A549 (cell line): ENCODE data around the gene SPOP. TPM values are rescaled to one million over a fixed set of nuclear protein-coding genes. Genes with fewer than 3 reads are reported as not detected.

Experiments
- ATAC-seq, 2 experiments: fragments of 200-7000 bp in 1 of 2; fragments of >200 bp in 1 of 2; cut with Nextera tagmentation in 1 of 2; cut with Tn5 transposase in 1 of 2; 3 replicates each; pipeline versions ENCODE4 v1.8.0 to v1.9.1; 2018 to 2020; ENCODE audit warnings: mild to moderate bottlenecking in 1 of 2, moderate library complexity in 1 of 2
- CTCF ChIA-PET: fragments of 300-600 bp; sonication (Branson Sonifier 250); formaldehyde crosslinking; extraction: SDS; loops from one replicate; lab custom pipeline; 2021; ENCODE audit warnings: antibody characterized with exemption, inconsistent platforms; lab: Yijun Ruan, JAX
- POLR2A ChIA-PET: fragments of 350-600 bp; formaldehyde crosslinking; extraction: SDS; loops from one replicate; lab custom pipeline; 2021; ENCODE audit warnings: antibody characterized with exemption, inconsistent platforms; lab: Yijun Ruan, JAX
- DNase-seq, 2 experiments: peaks; one replicate each; pipeline versions ENCODE4 v3.0.0 to v3.0.0-alpha.2; 2011 to 2016; ENCODE audit warnings: low read depth in 1 of 2, low spot score in 1 of 2
- FAIRE-seq: peaks from 2 replicates; lab custom pipeline; 2011; peaks lifted over from hg19 to GRCh38; lab: Jason Lieb, UNC
- H3K27ac ChIP-seq, 2 experiments: fragments of >200 bp; sonication (Bioruptor Twin); formaldehyde crosslinking; 3 replicates each; pipeline ENCODE4 v1.5.1; 2016 to 2017
- H3K4me1 ChIP-seq: fragments of >200 bp; sonication (Bioruptor Twin); formaldehyde crosslinking; 3 replicates; pipeline ENCODE4 v1.6.1; 2016
- H3K4me2 ChIP-seq: fragments of >200 bp; sonication (Bioruptor Twin); formaldehyde crosslinking; 3 replicates; pipeline ENCODE4 v1.6.1; 2016
- H3K4me3 ChIP-seq: fragments of >200 bp; sonication (Bioruptor Twin); formaldehyde crosslinking; 3 replicates; pipeline ENCODE4 v1.5.1; 2016
- H3K9me3 ChIP-seq: fragments of >200 bp; sonication (Bioruptor Twin); formaldehyde crosslinking; 3 replicates; pipeline ENCODE4 v1.6.1; 2016
- CHD2 ChIP-seq: fragments of 150-350 bp; IDR thresholded peaks from 2 replicates; pipeline ENCODE4 v1.6.1; 2014; ENCODE audit warnings: low read length; ENCODE audit not compliant: partially characterized antibody
- CTCF ChIP-seq: fragments of >200 bp; sonication (Bioruptor Twin); formaldehyde crosslinking; IDR thresholded peaks from 3 replicates; pipeline ENCODE4 v1.5.1; 2016
- E2F6 ChIP-seq: IDR thresholded peaks from 2 replicates; pipeline ENCODE4 v1.6.1; 2012; ENCODE audit warnings: low read depth, borderline replicate concordance
- EHF ChIP-seq: fragments of 250-450 bp; sonication (Bioruptor Pico); IDR thresholded peaks from 2 replicates; pipeline ENCODE4 v1.5.0; 2020; ENCODE audit warnings: mild to moderate bottlenecking
- ELK1 ChIP-seq: fragments of 150-350 bp; IDR thresholded peaks from 2 replicates; pipeline ENCODE4 v1.6.1; 2014; ENCODE audit warnings: low read depth, mild to moderate bottlenecking, low read length
- ESRRA ChIP-seq: fragments of 150-350 bp; IDR thresholded peaks from 2 replicates; pipeline ENCODE4 v1.6.1; 2014; ENCODE audit warnings: mild to moderate bottlenecking, low read length, borderline replicate concordance
- FOXS1 ChIP-seq: fragments of 250-450 bp; sonication (Bioruptor Pico); IDR thresholded peaks from 2 replicates; pipeline ENCODE4 v1.5.0; 2020; ENCODE audit warnings: mild to moderate bottlenecking, moderate library complexity
- HDAC2 ChIP-seq: fragments of 200-600 bp; sonication (generic); IDR thresholded peaks from 2 replicates; pipeline ENCODE4 v1.6.1; 2016
- HES2 ChIP-seq: fragments of >200 bp; sonication (Bioruptor Twin); formaldehyde crosslinking; IDR thresholded peaks from 2 replicates; pipeline ENCODE4 v1.6.1; 2016
- HOXA7 ChIP-seq: fragments of 250-450 bp; sonication (Bioruptor Pico); IDR thresholded peaks from 2 replicates; pipeline ENCODE4 v1.5.0; 2020; ENCODE audit warnings: mild to moderate bottlenecking, moderate library complexity
- JUN ChIP-seq, 2 experiments: fragments of >200 bp; sonication (Bioruptor Twin); formaldehyde crosslinking; IDR thresholded peaks; 2 replicates in 1 of 2; 3 replicates in 1 of 2; pipeline ENCODE4 v1.6.1; 2016 to 2017
- MAFK ChIP-seq: fragments of 450-650 bp; IDR thresholded peaks from 2 replicates; pipeline ENCODE4 v1.6.1; 2014; ENCODE audit not compliant: partially characterized antibody
- MAX ChIP-seq: IDR thresholded peaks from 2 replicates; pipeline ENCODE4 v1.6.1; 2012
- MAZ ChIP-seq: fragments of 150-350 bp; IDR thresholded peaks from 2 replicates; pipeline ENCODE4 v1.6.1; 2014; ENCODE audit warnings: antibody characterized with exemption, low read depth, low read length, borderline replicate concordance
- RAD21 ChIP-seq, 2 experiments: fragments of >200 bp in 1 of 2; sonication (Bioruptor Twin) in 1 of 2; formaldehyde crosslinking in 1 of 2; IDR thresholded peaks in 1 of 2; conservative IDR thresholded peaks in 1 of 2; 2 replicates in 1 of 2; 3 replicates in 1 of 2; pipeline ENCODE4 v1.6.1; 2012 to 2018; ENCODE audit warnings: inconsistent platforms in 1 of 2
- RARB ChIP-seq: fragments of 250-450 bp; sonication (Bioruptor Pico); IDR thresholded peaks from 2 replicates; pipeline ENCODE4 v1.8.0; 2021; ENCODE audit warnings: mild to moderate bottlenecking, moderate library complexity
- SMC3 ChIP-seq: fragments of >200 bp; sonication (Bioruptor Twin); formaldehyde crosslinking; IDR thresholded peaks from 3 replicates; pipeline ENCODE4 v1.6.1; 2018; ENCODE audit warnings: inconsistent platforms
- TP53 ChIP-seq: fragments of 250-450 bp; sonication (Bioruptor Pico); IDR thresholded peaks from 2 replicates; pipeline ENCODE4 v1.5.0; 2021; ENCODE audit warnings: mild to moderate bottlenecking, moderate library complexity
- ZNF302 ChIP-seq: fragments of 250-450 bp; sonication (Bioruptor Pico); IDR thresholded peaks from 2 replicates; pipeline ENCODE4 v1.9.0; 2021; ENCODE audit warnings: inconsistent platforms, mild to moderate bottlenecking, moderate library complexity
- ZSCAN20 ChIP-seq: fragments of 250-450 bp; sonication (Bioruptor Pico); IDR thresholded peaks from 2 replicates; pipeline ENCODE4 v1.8.0; 2022; ENCODE audit warnings: mild to moderate bottlenecking, moderate library complexity
- WGBS: methylation state at CpG from one replicate; pipeline ENCODE4 v1.1.6; 2017; ENCODE audit errors: missing lambda C conversion rate; 5-methylcytosine and 5-hydroxymethylcytosine counted together
- polyA plus RNA-seq, 4 experiments: library from polyadenylated mRNA; depleted of rRNA in 3 of 4; stranded (reverse); fragments of >200 nt; fragmentation: RNase III in 1 of 4; extraction: RNeasy Plus Mini Kit Qiagen cat#74134 plus additional on column Dnase treatment in 1 of 4; gene quantifications; 2 replicates in 3 of 4; 3 replicates in 1 of 4; pipeline ENCODE4 v1.2.3, GENCODE V29; 2011 to 2017
- TF ChIP-seq, protein P1 (sequence below): IDR thresholded peaks from 2 replicates; pipeline ENCODE4 v1.6.1; 2012

SPOP gene
- polyA plus RNA-seq, 2 of the 4 experiments (the other 2 are of a cell fraction): 49.5 to 57.2 TPM

DNA sequence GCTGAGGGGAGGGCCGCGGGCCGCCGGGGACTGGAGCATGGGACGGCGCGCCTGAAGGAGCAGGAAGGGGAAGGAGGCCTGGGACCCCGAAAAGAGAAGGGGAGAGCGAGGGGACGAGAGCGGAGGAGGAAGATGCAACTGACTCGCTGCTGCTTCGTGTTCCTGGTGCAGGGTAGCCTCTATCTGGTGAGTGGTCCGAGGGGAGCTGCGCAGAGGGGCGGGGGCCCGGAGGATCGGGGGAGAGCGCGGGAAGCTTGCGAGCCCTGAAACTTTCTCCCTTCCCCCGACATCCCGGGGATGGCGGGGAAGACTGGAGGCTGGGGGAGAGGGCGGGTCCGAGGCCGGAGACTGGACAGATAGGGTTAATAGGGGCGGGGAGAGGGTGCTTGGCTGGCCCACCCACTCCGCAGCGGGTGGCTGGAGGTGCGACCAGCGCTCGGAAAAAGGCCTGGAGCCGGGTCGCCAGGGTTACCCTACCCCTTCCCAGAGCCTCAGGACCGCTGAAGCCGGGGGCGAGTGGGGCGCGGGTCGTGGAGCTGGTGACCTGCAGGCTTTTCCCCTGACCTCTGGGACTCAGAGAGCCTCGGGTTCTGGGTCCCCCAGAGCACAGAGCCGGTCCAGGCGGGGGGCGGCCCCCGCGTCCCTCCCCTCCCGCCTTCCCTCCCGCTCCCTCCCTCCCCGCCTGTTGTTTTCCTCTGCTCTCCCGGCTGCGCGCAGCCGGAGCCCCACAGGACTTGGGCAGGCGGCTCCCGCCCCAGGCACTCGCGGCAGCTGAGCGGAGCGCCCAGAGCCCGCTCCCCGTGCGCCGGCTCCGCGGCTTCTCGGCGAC lies 101.6 kb downstream of the SPOP start:
- ATAC-seq (peak; percentile 43 to 66; a peak in 5 of 6 replicates), FAIRE-seq (no peak), DNase-seq (peak in 1 of 2 experiments; percentile 33)
- POLR2A ChIA-PET: interaction anchor here (0.5 to 0.6 kb wide), 2 partner anchors 51 to 71 kb away, joined by 3 to 4 read pairs; no protein-coding TSS in a partner anchor
- no peak for TF ChIP-seq ELK1
- H3K4me1 ChIP-seq: peaks cover 4% of the 10 kb centered on the region; the same call in 1 of the 3 replicates
- H3K4me2 ChIP-seq: peak overlapping the region; percentile 98
- H3K27ac ChIP-seq: peak overlapping the region in 1 of 2 experiments; percentile 73; a peak in 4 of 6 replicates
- 6% methylated on average over 55 of the region's 68 CpGs for WGBS
- CTCF ChIA-PET: interaction anchor here (0.7 to 40.8 kb wide), 29 partner anchors 7 to 421 kb away, joined by 3 to 2008 read pairs (median 5); partner anchors contain the start of genes NGFR and SLC35B1
- H3K4me3 ChIP-seq: peak overlapping the region; percentile 53
- H3K9me3 ChIP-seq: no peaks in the 10 kb centered on the region

DNA sequence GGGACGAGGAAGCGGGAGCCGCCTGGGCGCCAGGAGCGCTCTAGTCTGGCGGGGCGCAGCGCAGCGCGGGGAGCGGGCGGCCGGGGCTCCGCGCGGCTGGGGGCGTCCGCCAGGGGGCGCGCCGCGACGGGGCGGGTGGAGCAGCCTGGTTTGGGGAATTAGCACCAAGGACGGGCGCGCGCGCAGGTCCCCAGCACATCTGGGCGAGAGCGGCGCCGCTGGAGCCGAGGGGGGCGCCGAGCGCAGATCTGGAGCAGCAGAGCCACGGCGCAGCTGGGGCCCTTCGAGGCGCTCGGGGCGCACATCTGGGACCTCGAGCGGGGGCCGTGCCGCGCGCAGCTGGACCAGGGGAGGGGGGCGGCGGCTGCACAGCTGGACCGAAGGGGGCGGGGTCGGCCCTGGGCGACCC lies 102.2 kb downstream of the SPOP start, which contains the start of gene NXPH3:
Gene NXPH3 (plus strand): TSS at position 193 of the 409 bp plus-strand sequence. CDS start 349 bp downstream, outside the sequence.
- H3K27ac ChIP-seq: peak within 1 kb of the TSS; percentile 48 to 73; a peak in 5 of 6 replicates

More for the DNA sequence above, 102.2 kb downstream of the SPOP start, which contains the start of gene NXPH3:
- ATAC-seq: peak; percentile 50 to 78
- 2% methylated on average over 12 of the region's 55 CpGs for WGBS
- no peak for FAIRE-seq
- Histone ChIP-seq H3K9me3 (no peaks in the 10 kb centered on the region), H3K4me2 (peak within 1 kb of the TSS; percentile 98), H3K4me1 (peaks cover 4% of the 10 kb centered on the region; the same call in 1 of the 3 replicates), H3K4me3 (peak within 1 kb of the TSS; percentile 53)
- CTCF ChIA-PET: interaction anchor here (0.7 to 40.8 kb wide), 31 partner anchors 8 to 422 kb away, joined by 3 to 2008 read pairs (median 5); partner anchors contain the start of genes NGFR and SLC35B1
- peak; percentile 64 to 79 for DNase-seq
- TF ChIP-seq, protein P1, sequence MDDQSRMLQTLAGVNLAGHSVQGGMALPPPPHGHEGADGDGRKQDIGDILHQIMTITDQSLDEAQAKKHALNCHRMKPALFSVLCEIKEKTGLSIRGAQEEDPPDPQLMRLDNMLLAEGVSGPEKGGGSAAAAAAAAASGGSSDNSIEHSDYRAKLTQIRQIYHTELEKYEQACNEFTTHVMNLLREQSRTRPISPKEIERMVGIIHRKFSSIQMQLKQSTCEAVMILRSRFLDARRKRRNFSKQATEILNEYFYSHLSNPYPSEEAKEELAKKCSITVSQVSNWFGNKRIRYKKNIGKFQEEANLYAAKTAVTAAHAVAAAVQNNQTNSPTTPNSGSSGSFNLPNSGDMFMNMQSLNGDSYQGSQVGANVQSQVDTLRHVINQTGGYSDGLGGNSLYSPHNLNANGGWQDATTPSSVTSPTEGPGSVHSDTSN: no peak
- TF ChIP-seq MAZ (0 out of 2 replicates have a peak, but pooled peaks have one; percentile 13), CTCF (peak; percentile 96), EHF (no peak), MAFK (no peak), MAX (peak; percentile 27; the same call in 1 of the 2 replicates), RARB (no peak), HDAC2 (no peak), E2F6 (no peak), CHD2 (no peak), TP53 (CRISPR knock-in tag) (no peak), SMC3 (peak; percentile 90), FOXS1 (CRISPR knock-in tag) (no peak), HES2 (no peak), ZNF302 (CRISPR knock-in tag) (no peak), ZSCAN20 (no peak), ESRRA (no peak), HOXA7 (CRISPR knock-in tag) (no peak), RAD21 (conservative IDR thresholded peaks at IDR 0.05 in 1 of 2, IDR thresholded peaks at IDR 0.05 in 1 of 2) (peak; percentile 10 to 70; a peak in 3 of 5 replicates), JUN (IDR thresholded peaks at IDR 0.05) (peak in 1 of 2 experiments; percentile 28; a peak in 1 of 5 replicates)
- POLR2A ChIA-PET: interaction anchor here (0.5 kb wide), 2 partner anchors 71 to 102 kb away, joined by 3 to 4 read pairs; no protein-coding TSS in a partner anchor
